ENCODE results near the gene ANGPTL8.

DNA sequence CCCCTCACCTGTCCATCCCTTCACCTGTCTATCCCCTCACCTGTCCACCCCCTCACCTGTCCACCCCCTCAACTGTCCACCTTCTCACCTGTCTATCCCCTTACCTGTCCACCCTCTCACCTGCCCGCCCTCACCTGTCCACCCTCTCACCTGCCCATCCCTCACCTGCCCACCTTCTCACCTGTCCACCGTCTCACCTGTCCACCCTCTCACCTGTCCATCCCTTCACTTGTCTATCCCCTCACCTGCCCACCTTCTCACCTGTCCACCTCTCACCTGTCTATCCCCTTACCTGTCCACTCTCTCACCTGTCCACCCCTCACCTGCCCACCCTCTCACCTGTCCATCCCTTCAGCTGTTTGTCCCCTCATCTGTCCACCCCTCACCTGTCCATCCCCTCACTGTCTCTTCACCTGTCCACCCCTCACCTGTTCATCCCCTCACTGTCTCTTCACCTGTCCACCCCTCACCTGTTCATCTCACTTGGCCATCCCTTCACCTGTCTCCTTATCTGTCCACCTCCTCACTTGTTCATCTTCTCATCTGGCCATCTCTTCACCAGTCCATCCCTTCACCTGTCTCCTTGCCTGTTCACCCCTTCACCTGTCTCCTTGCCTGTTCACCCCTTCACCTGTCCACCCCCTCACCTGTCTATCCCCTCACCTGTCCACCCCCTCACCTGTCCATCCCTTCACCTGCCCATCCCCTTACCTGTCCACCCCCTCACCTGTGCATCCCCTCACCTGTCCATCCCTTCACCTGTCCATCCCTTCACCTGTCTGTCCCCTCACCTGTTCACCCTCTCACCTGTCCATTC lies 29.4 kb upstream of the ANGPTL8 start:
- TF ChIP-seq TAF1 (IDR thresholded peaks at IDR 0.05; ENCODE audit: low read depth, low read length), result no peak
- TF ChIP-seq POLR2AphosphoS5 (IDR thresholded peaks at IDR 0.05; ENCODE audit: low read depth, low read length), result no peak

All from GM12891 (cell line).